Measurements from ENCODE around the gene ARL16.

DNA sequence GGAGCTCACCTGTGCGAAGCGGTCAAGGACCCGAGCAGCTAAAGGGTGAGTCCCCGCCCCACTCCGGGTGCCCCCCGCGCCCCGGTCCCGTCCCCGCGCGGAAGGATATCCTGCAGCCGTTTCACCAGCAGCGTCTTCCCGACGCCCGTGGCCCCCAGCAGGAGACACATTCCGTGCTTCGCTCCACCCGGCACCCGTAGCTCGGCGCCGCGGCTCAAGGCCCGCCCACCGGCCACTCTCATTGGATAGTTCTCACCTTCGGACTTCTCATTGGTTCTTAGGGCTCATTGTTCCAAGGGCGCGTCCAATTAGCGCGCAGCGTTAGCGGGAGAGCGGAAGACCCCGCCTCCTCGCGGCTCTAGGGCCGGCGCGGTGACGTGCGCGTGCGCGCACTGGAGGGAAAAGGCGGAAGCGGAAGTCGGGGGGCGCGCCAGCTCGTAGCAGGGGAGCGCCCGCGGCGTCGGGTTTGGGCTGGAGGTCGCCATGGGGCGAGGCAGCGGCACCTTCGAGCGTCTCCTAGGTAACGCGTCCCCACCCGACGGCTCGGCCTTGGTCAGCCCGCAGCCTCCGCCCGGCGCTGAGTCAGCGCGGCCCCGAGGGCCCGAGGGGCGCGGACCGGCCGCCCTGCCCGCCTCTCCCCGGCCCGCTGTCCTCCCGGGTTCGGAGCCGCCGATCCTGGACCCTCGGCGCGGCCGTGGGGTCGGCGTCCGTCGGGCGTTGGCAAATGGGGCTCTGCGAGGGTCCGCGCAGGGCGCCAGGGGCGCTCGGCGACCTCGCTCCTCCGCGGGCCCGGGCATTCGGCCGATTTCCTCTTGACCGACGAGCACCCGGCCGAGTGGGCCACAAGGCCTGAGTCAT lies at the start of gene ARL16, which contains the start of gene HGS:
- TF ChIP-seq EP300 (conservative IDR thresholded peaks at IDR 0.05; ENCODE audit: poor library complexity, severe bottlenecking) (peak; percentile 56), EZH2 (IDR thresholded peaks at IDR 0.05; ENCODE audit: borderline replicate concordance, insufficient read depth, low read length, poor library complexity, severe bottlenecking) (no peak), POLR2AphosphoS5 (IDR thresholded peaks at IDR 0.05) (peak; percentile 84), MXI1 (conservative IDR thresholded peaks at IDR 0.05; ENCODE audit: poor library complexity, severe bottlenecking) (peak; percentile 76), RAD21 (conservative IDR thresholded peaks at IDR 0.05) (peak; percentile 14)
- TF ChIP-seq, protein P1, sequence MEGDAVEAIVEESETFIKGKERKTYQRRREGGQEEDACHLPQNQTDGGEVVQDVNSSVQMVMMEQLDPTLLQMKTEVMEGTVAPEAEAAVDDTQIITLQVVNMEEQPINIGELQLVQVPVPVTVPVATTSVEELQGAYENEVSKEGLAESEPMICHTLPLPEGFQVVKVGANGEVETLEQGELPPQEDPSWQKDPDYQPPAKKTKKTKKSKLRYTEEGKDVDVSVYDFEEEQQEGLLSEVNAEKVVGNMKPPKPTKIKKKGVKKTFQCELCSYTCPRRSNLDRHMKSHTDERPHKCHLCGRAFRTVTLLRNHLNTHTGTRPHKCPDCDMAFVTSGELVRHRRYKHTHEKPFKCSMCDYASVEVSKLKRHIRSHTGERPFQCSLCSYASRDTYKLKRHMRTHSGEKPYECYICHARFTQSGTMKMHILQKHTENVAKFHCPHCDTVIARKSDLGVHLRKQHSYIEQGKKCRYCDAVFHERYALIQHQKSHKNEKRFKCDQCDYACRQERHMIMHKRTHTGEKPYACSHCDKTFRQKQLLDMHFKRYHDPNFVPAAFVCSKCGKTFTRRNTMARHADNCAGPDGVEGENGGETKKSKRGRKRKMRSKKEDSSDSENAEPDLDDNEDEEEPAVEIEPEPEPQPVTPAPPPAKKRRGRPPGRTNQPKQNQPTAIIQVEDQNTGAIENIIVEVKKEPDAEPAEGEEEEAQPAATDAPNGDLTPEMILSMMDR (IDR thresholded peaks at IDR 0.05; ENCODE audit: poor library complexity, severe bottlenecking), result no peak
- TF ChIP-seq, protein P2, sequence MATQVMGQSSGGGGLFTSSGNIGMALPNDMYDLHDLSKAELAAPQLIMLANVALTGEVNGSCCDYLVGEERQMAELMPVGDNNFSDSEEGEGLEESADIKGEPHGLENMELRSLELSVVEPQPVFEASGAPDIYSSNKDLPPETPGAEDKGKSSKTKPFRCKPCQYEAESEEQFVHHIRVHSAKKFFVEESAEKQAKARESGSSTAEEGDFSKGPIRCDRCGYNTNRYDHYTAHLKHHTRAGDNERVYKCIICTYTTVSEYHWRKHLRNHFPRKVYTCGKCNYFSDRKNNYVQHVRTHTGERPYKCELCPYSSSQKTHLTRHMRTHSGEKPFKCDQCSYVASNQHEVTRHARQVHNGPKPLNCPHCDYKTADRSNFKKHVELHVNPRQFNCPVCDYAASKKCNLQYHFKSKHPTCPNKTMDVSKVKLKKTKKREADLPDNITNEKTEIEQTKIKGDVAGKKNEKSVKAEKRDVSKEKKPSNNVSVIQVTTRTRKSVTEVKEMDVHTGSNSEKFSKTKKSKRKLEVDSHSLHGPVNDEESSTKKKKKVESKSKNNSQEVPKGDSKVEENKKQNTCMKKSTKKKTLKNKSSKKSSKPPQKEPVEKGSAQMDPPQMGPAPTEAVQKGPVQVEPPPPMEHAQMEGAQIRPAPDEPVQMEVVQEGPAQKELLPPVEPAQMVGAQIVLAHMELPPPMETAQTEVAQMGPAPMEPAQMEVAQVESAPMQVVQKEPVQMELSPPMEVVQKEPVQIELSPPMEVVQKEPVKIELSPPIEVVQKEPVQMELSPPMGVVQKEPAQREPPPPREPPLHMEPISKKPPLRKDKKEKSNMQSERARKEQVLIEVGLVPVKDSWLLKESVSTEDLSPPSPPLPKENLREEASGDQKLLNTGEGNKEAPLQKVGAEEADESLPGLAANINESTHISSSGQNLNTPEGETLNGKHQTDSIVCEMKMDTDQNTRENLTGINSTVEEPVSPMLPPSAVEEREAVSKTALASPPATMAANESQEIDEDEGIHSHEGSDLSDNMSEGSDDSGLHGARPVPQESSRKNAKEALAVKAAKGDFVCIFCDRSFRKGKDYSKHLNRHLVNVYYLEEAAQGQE (IDR thresholded peaks at IDR 0.05; ENCODE audit: borderline replicate concordance), result peak; percentile 5

Data from neural cell (in vitro differentiated cells).